Thoracic aorta (tissue), 2 donors: Measurements from ENCODE around the gene CCPG1. TPM values are rescaled to one million over a fixed set of nuclear protein-coding genes. Genes with fewer than 3 reads are reported as not detected.
"Not testable (repeated sequence)": the region's sequence is repeated elsewhere in the genome, so short reads cannot be mapped to it uniquely, and the experiment has no call there.

Experiments used
- ATAC-seq: fragments of 150-250 bp; one replicate; pipeline ENCODE4 v1.8.0; 2017; ENCODE audit warnings: low read depth; ENCODE audit not compliant: insufficient number of reproducible peaks, low FRiP score
- DNase-seq: peaks from one replicate; pipeline ENCODE4 v3.0.0-alpha.2; 2020; ENCODE audit warnings: low spot score
- H3K27ac ChIP-seq, 2 donors: fragments of 200-600 bp; sonication (generic); 1 replicate in 1 of 2; 2 replicates in 1 of 2; pipeline ENCODE4 v1.5.1; 2016; ENCODE audit warnings: mild to moderate bottlenecking in 2 of 2, moderate library complexity in 2 of 2
- H3K27me3 ChIP-seq: fragments of 200-600 bp; sonication (generic); replicated peaks from 2 replicates; pipeline ENCODE4 v1.6.0; 2016; ENCODE audit warnings: mild to moderate bottlenecking; ENCODE audit not compliant: insufficient read depth
- H3K36me3 ChIP-seq: fragments of 200-600 bp; sonication (generic); one replicate; pipeline ENCODE4 v1.5.1; 2016
- H3K4me1 ChIP-seq, 2 donors: fragments of 200-600 bp; sonication (generic); 1 replicate in 1 of 2; 2 replicates in 1 of 2; pipeline versions ENCODE4 v1.5.1 to v1.6.0; 2016; ENCODE audit warnings: low read depth in 2 of 2, mild to moderate bottlenecking in 1 of 2; ENCODE audit not compliant: control insufficient read depth in 1 of 2
- H3K4me3 ChIP-seq: fragments of 200-600 bp; sonication (generic); 2 replicates; pipeline ENCODE4 v1.5.1; 2016; ENCODE audit warnings: mild to moderate bottlenecking
- H3K9me3 ChIP-seq: fragments of 200-600 bp; sonication (generic); 2 replicates; pipeline ENCODE4 v1.5.1; 2016
- total RNA-seq, 2 donors: library from RNA; depleted of rRNA; stranded (reverse); fragments of >200 nt; gene quantifications; one replicate each; pipeline versions ENCODE4 v1.1.0 to v1.2.3, GENCODE V29; 2016
- TF ChIP-seq, protein P1 (sequence below): fragments of 200-600 bp; sonication (generic); IDR thresholded peaks from one replicate; pipeline ENCODE4 v1.5.1; 2019; ENCODE audit warnings: antibody characterized with exemption

Gene CCPG1
- total RNA-seq, 2 donors from 2014 or later = 116 to 122 TPM

DNA sequence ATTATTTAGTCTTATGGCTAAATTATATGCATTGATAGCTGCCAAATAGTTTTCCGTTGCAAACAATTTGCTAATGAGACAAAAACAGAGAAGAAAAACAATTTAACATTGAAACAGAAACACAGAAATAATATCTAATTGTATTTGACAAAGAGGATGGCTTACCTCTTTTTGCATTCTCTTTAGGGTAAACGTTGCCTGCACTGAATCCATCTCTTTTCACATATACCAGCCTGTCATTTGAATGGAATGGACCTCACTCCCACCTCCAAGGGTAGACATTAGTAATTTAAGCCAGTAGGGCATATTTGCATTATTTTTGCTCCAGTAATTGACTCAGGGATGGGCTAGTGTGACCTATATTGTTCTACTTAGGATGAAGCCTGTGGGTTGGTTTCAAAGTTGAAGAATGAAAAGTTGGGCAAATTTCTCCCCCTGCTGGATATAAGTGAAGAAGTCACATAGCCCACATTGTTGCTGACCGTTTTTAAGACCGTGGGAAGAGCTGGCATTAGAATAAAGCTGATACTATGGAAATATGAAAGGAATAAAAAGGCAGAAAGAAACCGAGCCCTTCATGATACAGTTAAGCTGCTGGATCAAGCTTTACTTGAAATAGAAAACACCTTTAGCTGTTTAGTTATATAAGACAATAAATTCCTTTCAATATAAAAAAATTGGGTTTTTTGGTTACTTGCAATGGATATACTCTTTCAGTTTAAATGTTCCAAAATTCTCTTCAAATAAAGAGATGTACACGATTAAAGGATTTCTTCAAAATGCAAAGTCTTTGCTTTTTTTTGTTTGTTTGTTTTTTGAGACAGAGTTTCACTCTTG lies 27.0 kb upstream of the CCPG1 start:
- Histone ChIP-seq H3K4me1 (no peaks in the 10 kb centered on the region), H3K27ac (no peak overlapping the region), H3K27me3 (no peaks in the 10 kb centered on the region), H3K9me3 (no peaks in the 10 kb centered on the region), H3K36me3 (no peaks in the 10 kb centered on the region), H3K4me3 (no peak overlapping the region)
- no peak for DNase-seq
- no peak for ATAC-seq
- TF ChIP-seq, protein P1, sequence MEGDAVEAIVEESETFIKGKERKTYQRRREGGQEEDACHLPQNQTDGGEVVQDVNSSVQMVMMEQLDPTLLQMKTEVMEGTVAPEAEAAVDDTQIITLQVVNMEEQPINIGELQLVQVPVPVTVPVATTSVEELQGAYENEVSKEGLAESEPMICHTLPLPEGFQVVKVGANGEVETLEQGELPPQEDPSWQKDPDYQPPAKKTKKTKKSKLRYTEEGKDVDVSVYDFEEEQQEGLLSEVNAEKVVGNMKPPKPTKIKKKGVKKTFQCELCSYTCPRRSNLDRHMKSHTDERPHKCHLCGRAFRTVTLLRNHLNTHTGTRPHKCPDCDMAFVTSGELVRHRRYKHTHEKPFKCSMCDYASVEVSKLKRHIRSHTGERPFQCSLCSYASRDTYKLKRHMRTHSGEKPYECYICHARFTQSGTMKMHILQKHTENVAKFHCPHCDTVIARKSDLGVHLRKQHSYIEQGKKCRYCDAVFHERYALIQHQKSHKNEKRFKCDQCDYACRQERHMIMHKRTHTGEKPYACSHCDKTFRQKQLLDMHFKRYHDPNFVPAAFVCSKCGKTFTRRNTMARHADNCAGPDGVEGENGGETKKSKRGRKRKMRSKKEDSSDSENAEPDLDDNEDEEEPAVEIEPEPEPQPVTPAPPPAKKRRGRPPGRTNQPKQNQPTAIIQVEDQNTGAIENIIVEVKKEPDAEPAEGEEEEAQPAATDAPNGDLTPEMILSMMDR = peak; percentile 52

DNA sequence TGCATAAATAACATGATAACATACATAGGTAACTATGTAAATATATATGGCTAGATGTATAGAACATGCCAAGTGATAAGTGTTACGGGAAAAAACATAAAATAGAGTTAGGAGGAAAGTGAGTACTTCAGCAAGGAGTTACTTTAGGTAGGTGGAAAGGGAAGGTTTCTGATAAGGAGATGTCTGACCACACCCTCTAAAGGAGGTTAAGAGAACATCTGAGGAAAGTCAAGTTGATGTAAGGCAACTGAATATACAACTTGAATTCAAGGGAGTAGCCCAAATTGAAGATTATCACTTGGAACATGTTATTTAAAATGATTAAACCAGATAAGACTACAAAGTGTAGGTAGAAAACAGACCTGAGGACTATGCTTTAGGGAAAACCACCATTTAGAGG lies 13.9 kb upstream of the CCPG1 start:
- no peaks in the 10 kb centered on the region for H3K27me3 ChIP-seq

DNA sequence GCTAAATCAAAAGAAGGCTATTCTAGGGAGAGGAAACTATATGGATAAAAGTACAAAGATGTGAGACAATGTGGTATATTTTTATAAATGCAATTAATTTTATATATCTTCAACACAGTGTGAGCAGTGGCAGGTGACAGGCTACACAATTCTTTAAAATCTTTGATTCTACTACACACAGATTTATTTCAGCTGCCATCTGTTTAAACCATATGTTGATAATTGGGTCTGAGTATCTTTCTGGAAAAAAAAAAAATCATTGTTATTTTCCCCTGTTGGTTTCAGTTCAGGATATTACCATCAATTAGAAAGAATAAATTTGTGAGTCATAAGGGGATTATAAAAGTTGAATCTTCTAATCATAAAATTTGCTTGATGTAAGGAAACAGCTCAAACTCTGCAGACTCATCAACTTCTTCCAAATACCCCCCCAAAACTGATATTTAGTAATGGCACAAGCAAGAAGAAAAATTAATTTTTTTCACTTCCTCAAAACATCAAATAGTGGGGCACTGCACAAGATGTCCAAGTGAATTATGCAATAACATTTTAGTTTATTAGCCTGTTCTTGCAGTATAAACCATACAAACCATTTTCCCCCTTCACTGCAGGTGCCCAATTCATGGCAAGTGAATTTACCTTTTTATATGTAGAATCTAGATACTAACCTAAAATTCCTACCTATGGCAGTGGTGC lies 12.2 kb upstream of the CCPG1 start:
- no peaks in the 10 kb centered on the region for H3K27me3 ChIP-seq
- no peak overlapping the region for H3K27ac ChIP-seq
- no peak for DNase-seq
- TF ChIP-seq, protein P1 = no peak
- no peaks in the 10 kb centered on the region for H3K36me3 ChIP-seq
- H3K4me3 ChIP-seq = no peak overlapping the region
- no peak for ATAC-seq
- H3K9me3 ChIP-seq = no peaks in the 10 kb centered on the region
- H3K4me1 ChIP-seq = no peaks in the 10 kb centered on the region

More for the DNA sequence above, 13.9 kb upstream of the CCPG1 start:
- Histone ChIP-seq H3K9me3 (no peaks in the 10 kb centered on the region), H3K36me3 (no peaks in the 10 kb centered on the region), H3K4me3 (no peak overlapping the region), H3K4me1 (no peaks in the 10 kb centered on the region), H3K27ac (no peak overlapping the region)
- no peak for ATAC-seq
- no peak for DNase-seq
- TF ChIP-seq, protein P1 = no peak

DNA sequence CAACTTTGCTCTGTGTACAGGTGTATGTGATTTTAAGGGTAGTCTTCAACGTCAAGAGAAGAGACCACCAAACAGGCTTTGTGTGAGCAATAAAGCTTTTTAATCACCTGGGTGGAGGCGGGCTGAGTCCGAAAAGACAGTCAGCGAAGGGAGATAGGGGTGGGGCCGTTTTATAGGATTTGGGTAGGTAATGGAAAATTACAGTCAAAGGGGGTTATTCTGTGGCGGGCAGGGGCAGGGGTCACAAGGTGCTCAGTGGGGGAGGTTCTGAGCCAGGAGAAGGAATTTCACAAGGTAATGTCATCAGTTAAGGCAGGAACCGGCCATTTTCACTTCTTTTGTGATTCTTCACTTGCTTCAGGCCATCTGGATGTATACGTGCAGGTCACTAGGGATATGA lies 9.5 kb upstream of the CCPG1 start:
- H3K9me3 ChIP-seq, DNase-seq, H3K27me3 ChIP-seq, H3K4me3 ChIP-seq, H3K4me1 ChIP-seq, H3K36me3 ChIP-seq, H3K27ac ChIP-seq, ATAC-seq: not testable (repeated sequence)

DNA sequence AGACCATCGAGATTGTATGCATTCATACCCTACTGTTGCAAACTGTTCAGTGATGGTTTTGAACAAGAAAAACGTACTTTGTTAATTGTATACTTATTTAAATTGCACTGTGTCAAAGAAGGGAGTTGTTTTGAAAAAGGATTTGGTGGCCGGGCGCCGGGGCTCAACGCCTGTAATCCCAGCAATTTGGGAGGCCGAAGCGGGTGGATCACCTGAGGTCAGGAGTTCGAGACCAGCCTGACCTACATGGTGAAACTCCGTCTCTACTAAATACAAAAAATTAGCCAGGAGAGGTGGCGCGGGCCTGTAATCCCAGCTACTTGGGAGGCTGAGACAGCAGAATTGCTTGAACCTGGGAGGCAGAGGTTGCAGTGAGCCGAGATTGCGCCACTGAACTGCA lies 817 bp upstream of the CCPG1 start:
- not testable (repeated sequence) for H3K36me3 ChIP-seq, H3K27me3 ChIP-seq, DNase-seq, ATAC-seq, H3K9me3 ChIP-seq
- H3K4me3 ChIP-seq = peak overlapping the region; percentile 85
- peaks cover 17 to 26% of the 10 kb centered on the region in 2 donors for H3K4me1 ChIP-seq
- H3K27ac ChIP-seq = peak overlapping the region in 1 of 2 donors; percentile 94

DNA sequence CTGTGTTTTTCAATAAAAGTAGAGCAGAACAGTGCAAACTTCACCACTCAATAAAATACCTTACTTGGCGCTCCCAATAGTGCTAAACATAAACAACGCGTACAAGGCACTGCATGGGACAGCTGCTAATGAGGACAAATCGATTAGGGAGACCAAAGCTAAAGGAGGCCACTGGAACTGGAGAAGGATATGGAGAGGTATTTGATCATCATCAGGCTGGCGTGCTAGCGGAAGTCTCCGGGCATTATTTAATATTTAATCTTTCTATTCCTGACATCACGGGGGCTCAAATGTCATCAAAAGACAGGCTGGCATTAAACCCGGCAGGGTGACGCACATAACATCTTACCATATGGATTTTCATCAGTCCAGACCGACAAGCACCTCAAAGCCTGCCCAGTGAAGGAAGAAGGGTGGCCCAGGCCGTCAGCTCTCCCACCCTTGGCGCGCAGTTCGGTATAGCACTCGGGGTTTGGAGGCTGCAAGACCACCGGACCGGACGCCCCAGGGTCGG lies 604 bp downstream of the CCPG1 start:
- ATAC-seq = no peak
- no peaks in the 10 kb centered on the region for H3K27me3 ChIP-seq
- H3K9me3 ChIP-seq = no peaks in the 10 kb centered on the region
- H3K4me1 ChIP-seq = peaks cover 28 to 40% of the 10 kb centered on the region in 2 donors
- peak overlapping the region; percentile 85 for H3K4me3 ChIP-seq
- no peaks in the 10 kb centered on the region for H3K36me3 ChIP-seq
- TF ChIP-seq, protein P1 = no peak
- peak overlapping the region; percentile 84 to 94 for H3K27ac ChIP-seq
- no peak for DNase-seq
